Psoas muscle (tissue), 8 donors: Measurements from ENCODE around the gene RPSA. TPM values are rescaled to one million over a fixed set of nuclear protein-coding genes. Genes with fewer than 3 reads are reported as not detected.
"Not testable (repeated sequence)": the region's sequence is repeated elsewhere in the genome, so short reads cannot be mapped to it uniquely, and the experiment has no call there.

Source experiments
- ATAC-seq, 4 donors: fragments of 200-7000 bp; cut with Tn5 transposase; one replicate each; pipeline ENCODE4 v1.9.1; 2020; ENCODE audit warnings: moderate library complexity in 3 of 4, mild to moderate bottlenecking in 2 of 4
- DNase-seq, 2 donors: peaks; one replicate each; pipeline ENCODE4 v3.0.0-alpha.2; 2020
- H3K27ac ChIP-seq: fragments of 200-600 bp; one replicate; pipeline ENCODE4 v1.8.0; 2022
- H3K27me3 ChIP-seq, 3 donors: fragments of 200-600 bp in 1 of 3; one replicate each; pipeline versions ENCODE4 v1.6.1 to v1.8.0; 2013 to 2022; ENCODE audit warnings: low read length in 2 of 3, mild to moderate bottlenecking in 2 of 3, moderate library complexity in 1 of 3; ENCODE audit not compliant: insufficient read depth in 3 of 3
- H3K36me3 ChIP-seq, 2 donors: fragments of 200-600 bp in 1 of 2; one replicate each; pipeline versions ENCODE4 v1.6.1 to v1.8.0; 2013 to 2022; ENCODE audit warnings: low read depth in 1 of 2, mild to moderate bottlenecking in 1 of 2, moderate library complexity in 1 of 2; ENCODE audit not compliant: insufficient read depth in 1 of 2
- H3K4me1 ChIP-seq: fragments of 200-600 bp; one replicate; pipeline ENCODE4 v1.8.0; 2022
- H3K4me3 ChIP-seq: fragments of 200-600 bp; one replicate; pipeline ENCODE4 v1.8.0; 2022; ENCODE audit warnings: mild to moderate bottlenecking
- H3K9me3 ChIP-seq: fragments of 200-600 bp; one replicate; pipeline ENCODE4 v1.8.0; 2022
- CTCF ChIP-seq: fragments of 200-600 bp; IDR thresholded peaks from one replicate; pipeline ENCODE4 v1.8.0; 2022; ENCODE audit warnings: antibody characterized with exemption
- WGBS, 3 donors: extraction: QIAGEN DNeasy Blood & Tissue Kit; methylation state at CpG; one replicate each; pipeline versions ENCODE4 v1.1.6 to v1.1.7; 2013; 5-methylcytosine and 5-hydroxymethylcytosine counted together
- intact Hi-C, 2 donors: fragments of 100-400 bp; cut with DNase I; formaldehyde crosslinking; loops; one replicate each; pipeline versions ENCODE4 v1.11.0 to v1.14.2; 2022
- polyA plus RNA-seq, 3 donors: library from polyadenylated mRNA; stranded (reverse); fragments of 200-250 nt; gene quantifications; one replicate each; pipeline ENCODE4 v1.2.3, GENCODE V29; 2013
- total RNA-seq, 4 donors: library from RNA; stranded (reverse); fragmentation: NEBNext Ultra II Directional in 2 of 4; extraction: Animal tissue kit (Norgen Biotek cat#: 25700) in 2 of 4; gene quantifications; one replicate each; pipeline versions ENCODE4 v1.2.1 to v1.2.4, GENCODE V29; 2021 to 2023
- donor health status: healthy with polysubstance abuse.
- donor health status: DM: no; HTN: no; CAD: no; lungs with moderate emphysema.
- donor health status: Bipolar disorder and iron deficiency.
- donor health status: healthy.
- donor health status: DM: yes; HTN: yes; CAD: no.
- donor health status: DM: no; HTN: no; CAD: no.
- donor health status: DM: no; HTN: no; CAD: no.
- donor health status: DM: yes; HTN: yes; CAD: no.

Gene RPSA
- total and polyA plus RNA-seq, 7 donors, result 285 to 1,445 (median 738) TPM

- intact Hi-C loops, result no loop called here
- no peak overlapping the region for H3K27ac ChIP-seq
- TF ChIP-seq CTCF, result no peak
- 47 to 59% (median 59%) methylated on average over 1 of the region's 1 CpG for WGBS, 3 donors
- no peak overlapping the region for H3K4me3 ChIP-seq
- no peaks in the 10 kb centered on the region for H3K27me3 ChIP-seq
- ATAC-seq (no peak), DNase-seq (no peak)
- H3K9me3 ChIP-seq, result no peaks in the 10 kb centered on the region
- H3K36me3 ChIP-seq, result no peaks in the 10 kb centered on the region
- no peaks in the 10 kb centered on the region for H3K4me1 ChIP-seq
Measured at GRCh38 chr3:39453134-39453533, 46.6 kb downstream of the RPSA start.

GRCh38 chr3:39453872-39454271 lies 47.4 kb downstream of the RPSA start:
- intact Hi-C loops, H3K4me3 ChIP-seq, H3K27me3 ChIP-seq, H3K27ac ChIP-seq, DNase-seq, H3K36me3 ChIP-seq, H3K4me1 ChIP-seq, H3K9me3 ChIP-seq, ATAC-seq: not testable (repeated sequence)
- 92 to 96% (median 92%) methylated on average over 7 of the region's 7 CpGs for WGBS, 3 donors

GRCh38 chr3:39454591-39455217 lies 48.2 kb downstream of the RPSA start:
- no peaks in the 10 kb centered on the region for H3K27me3 ChIP-seq
- ATAC-seq, result no peak
- no peaks in the 10 kb centered on the region for H3K36me3 ChIP-seq
- no peak for TF ChIP-seq CTCF
- H3K9me3 ChIP-seq, result no peaks in the 10 kb centered on the region
- no peaks in the 10 kb centered on the region for H3K4me1 ChIP-seq
- intact Hi-C loops, result no loop called here
- no peak for DNase-seq
- no peak overlapping the region for H3K27ac ChIP-seq
- H3K4me3 ChIP-seq, result no peak overlapping the region
- WGBS, 3 donors, result 61 to 64% (median 61%) methylated on average over 3 of the region's 3 CpGs

- intact Hi-C loops, result no loop called here
- Histone ChIP-seq H3K9me3 (no peaks in the 10 kb centered on the region), H3K4me3 (no peak overlapping the region), H3K27ac (no peak overlapping the region), H3K27me3 (no peaks in the 10 kb centered on the region), H3K4me1 (no peaks in the 10 kb centered on the region), H3K36me3 (no peaks in the 10 kb centered on the region)
- no peak for TF ChIP-seq CTCF
- DNase-seq, result no peak
- 94 to 95% (median 94%) methylated on average over 20 of the region's 20 CpGs for WGBS, 3 donors
- ATAC-seq, result no peak
Measured at GRCh38 chr3:39456159-39456558, 49.6 kb downstream of the RPSA start.

GRCh38 chr3:39457361-39457760 lies 50.8 kb downstream of the RPSA start:
- 85 to 88% (median 87%) methylated on average over 9 of the region's 9 CpGs for WGBS, 3 donors
- Histone ChIP-seq H3K36me3 (no peaks in the 10 kb centered on the region), H3K4me3 (no peak overlapping the region), H3K4me1 (no peaks in the 10 kb centered on the region), H3K27me3 (no peaks in the 10 kb centered on the region), H3K27ac (no peak overlapping the region), H3K9me3 (no peaks in the 10 kb centered on the region)
- intact Hi-C loops, result no loop called here
- ATAC-seq, result no peak
- no peak for TF ChIP-seq CTCF
- no peak for DNase-seq

- H3K27me3 ChIP-seq, H3K9me3 ChIP-seq, H3K27ac ChIP-seq, ATAC-seq, DNase-seq, H3K4me3 ChIP-seq, H3K4me1 ChIP-seq, intact Hi-C loops, H3K36me3 ChIP-seq: not testable (repeated sequence)
- 83 to 94% (median 87%) methylated on average over 5 of the region's 5 CpGs for WGBS, 3 donors
Measured at GRCh38 chr3:39458579-39458978, 52.1 kb downstream of the RPSA start.
